Naive thymus-derived CD4-positive, alpha-beta T cell (primary cell): Measurements from ENCODE around the gene SLC25A3. TPM values are rescaled to one million over a fixed set of nuclear protein-coding genes. Genes with fewer than 3 reads are reported as not detected.
"Not testable (repeated sequence)": the region's sequence is repeated elsewhere in the genome, so short reads cannot be mapped to it uniquely, and the experiment has no call there.

Source experiments
- ATAC-seq: fragments of 150-1000 bp; cut with Tn5 transposase; 2 replicates; pipeline ENCODE4 v1.10.0; 2021; ENCODE audit warnings: mild to moderate bottlenecking, moderate library complexity
- CTCF ChIA-PET: fragments of 350-600 bp; sonication (Branson Sonifier 250); formaldehyde crosslinking; loops from one replicate; lab custom pipeline; 2021; ENCODE audit warnings: antibody characterized with exemption; lab: Charles Lee
- POLR2A ChIA-PET: fragments of 350-600 bp; sonication (Branson Sonifier 250); formaldehyde crosslinking; loops from one replicate; lab custom pipeline; 2021; ENCODE audit warnings: antibody characterized with exemption, inconsistent platforms; lab: Charles Lee
- DNase-seq, 9 donors: peaks; one replicate each; pipeline versions ENCODE4 v3.0.0 to v3.0.0-alpha.2; 2020 to 2022; ENCODE audit warnings: mixed read lengths in 1 of 9
- H3K27ac ChIP-seq: one replicate; pipeline ENCODE4 v1.7.0; 2013; ENCODE audit warnings: mild to moderate bottlenecking, low read depth, low read length, moderate library complexity
- H3K27me3 ChIP-seq, 2 donors: one replicate each; pipeline ENCODE4 v1.7.0; 2013; ENCODE audit warnings: low read length in 2 of 2, mild to moderate bottlenecking in 2 of 2, moderate library complexity in 2 of 2; ENCODE audit not compliant: control insufficient read depth in 2 of 2, insufficient read depth in 2 of 2
- H3K36me3 ChIP-seq, 3 experiments: 1 replicate in 2 of 3; 2 replicates in 1 of 3; pipeline ENCODE4 v1.7.0; 2013; ENCODE audit warnings: low read length in 3 of 3, mild to moderate bottlenecking in 3 of 3, moderate library complexity in 1 of 3; ENCODE audit not compliant: insufficient read depth in 3 of 3, control insufficient read depth in 2 of 3
- H3K4me1 ChIP-seq, 2 donors: one replicate each; pipeline ENCODE4 v1.7.0; 2013; ENCODE audit warnings: low read length in 2 of 2, mild to moderate bottlenecking in 2 of 2, moderate library complexity in 1 of 2; ENCODE audit not compliant: control insufficient read depth in 2 of 2, insufficient read depth in 2 of 2
- H3K4me3 ChIP-seq: 2 replicates; pipeline ENCODE4 v1.7.0; 2013; ENCODE audit warnings: mild to moderate bottlenecking, low read length
- H3K9me3 ChIP-seq, 3 experiments: 1 replicate in 2 of 3; 2 replicates in 1 of 3; pipeline ENCODE4 v1.7.0; 2013; ENCODE audit warnings: low read length in 3 of 3; ENCODE audit not compliant: control insufficient read depth in 2 of 3
- H3K27ac Mint-ChIP-seq, 9 donors: one replicate each; pipeline ENCODE4 v1.8.0; 2020 to 2022; ENCODE audit warnings: mixed read lengths in 9 of 9, mild to moderate bottlenecking in 8 of 9, moderate library complexity in 5 of 9, inconsistent platforms in 2 of 9
- H3K27me3 Mint-ChIP-seq, 5 donors: one replicate each; pipeline ENCODE4 v1.8.0; 2021 to 2022; ENCODE audit warnings: mixed read lengths in 5 of 5, mild to moderate bottlenecking in 1 of 5
- H3K36me3 Mint-ChIP-seq, 5 donors: one replicate each; pipeline ENCODE4 v1.8.0; 2020 to 2022; ENCODE audit warnings: mixed read lengths in 5 of 5, mild to moderate bottlenecking in 3 of 5, inconsistent platforms in 1 of 5
- H3K4me1 Mint-ChIP-seq, 7 donors: one replicate each; pipeline ENCODE4 v1.8.0; 2020 to 2022; ENCODE audit warnings: mixed read lengths in 7 of 7, mild to moderate bottlenecking in 3 of 7, inconsistent platforms in 1 of 7
- H3K4me3 Mint-ChIP-seq, 10 donors: one replicate each; pipeline ENCODE4 v1.8.0; 2020 to 2022; ENCODE audit warnings: mild to moderate bottlenecking in 10 of 10, mixed read lengths in 10 of 10, moderate library complexity in 6 of 10, inconsistent platforms in 2 of 10
- H3K9me3 Mint-ChIP-seq, 11 donors: one replicate each; pipeline ENCODE4 v1.8.0; 2020 to 2022; ENCODE audit warnings: mixed read lengths in 11 of 11, mild to moderate bottlenecking in 4 of 11, inconsistent platforms in 1 of 11, moderate library complexity in 1 of 11
- intact Hi-C, 2 donors: fragments of 100-400 bp; cut with micrococcal nuclease; formaldehyde crosslinking; loops; one replicate each; pipeline ENCODE4 v1.15.1; 2023
- polyA plus RNA-seq, 2 donors: library from polyadenylated mRNA; unstranded; fragments of 300-500 nt; fragmentation: Illumina TruSeq; gene quantifications; one replicate each; pipeline ENCODE4 v1.2.3, GENCODE V29; 2021
- total RNA-seq, 6 experiments: library from RNA in 5 of 6; stranded (reverse) in 5 of 6; gene quantifications; 1 replicate in 5 of 6; 2 replicates in 1 of 6; pipeline ENCODE4 v1.2.3 and lab custom pipeline; 2021 to 2026

SLC25A3 gene
- total RNA-seq (100 to 1,000 TPM; 234 to 448 (median 353) TPM), polyA plus RNA-seq (100 to 1,000 TPM; 267 to 314 TPM), total RNA-seq (lab: John Stamatoyannopoulos, UW) (454 reads per million, percentile 97 among the genes with 10 or more reads in this experiment)

GRCh38 chr12:98593351-98594049 is at the start of gene SLC25A3:
Gene SLC25A3 (plus strand): TSS chr12:98593686. CDS start chr12:98593979, 293 bp downstream.
- ChIA-PET CTCF (interaction anchor here (0.8 to 3.0 kb wide), 6 partner anchors 18 to 102 kb away, joined by 3 to 12 read pairs (median 5); no protein-coding TSS in a partner anchor), POLR2A (interaction anchor here (0.5 to 4.5 kb wide), 15 partner anchors 12 to 91 kb away, joined by 3 to 55 read pairs (median 6); partner anchors contain the start of genes IKBIP and TMPO)
- peak within 1 kb of the TSS; percentile 80 for H3K4me3 ChIP-seq
- no peaks in the 10 kb centered on the region for H3K9me3 ChIP-seq
- peak within 1 kb of the TSS; percentile 88 to 99 (median 96) for H3K4me3 Mint-ChIP-seq
- peaks cover 0 to 26% (median 9%) of the 10 kb centered on the region in 5 donors for H3K36me3 Mint-ChIP-seq
- peak within 1 kb of the TSS; percentile 95 for H3K27ac ChIP-seq
- DNase-seq (peak; percentile 79 to 96 (median 92)), ATAC-seq (peak; percentile 98)
- H3K36me3 ChIP-seq, result peaks cover 0 to 28% (median 11%) of the 10 kb centered on the region in 3 experiments
- H3K9me3 Mint-ChIP-seq, result no peaks in the 10 kb centered on the region
- H3K4me1 ChIP-seq, result peaks cover 17 to 22% of the 10 kb centered on the region in 2 donors
- intact Hi-C loops, result loop anchor here (1.0 to 10.0 kb wide), 13 partner anchors 26 to 1687 kb away; partner anchors contain the start of genes ACTR6 (in 2 of the 2), APAF1 (in 2 of the 2), NEDD1 (in 2 of the 2) and TMPO (in 2 of the 2)
- H3K27me3 ChIP-seq, result no peaks in the 10 kb centered on the region
- H3K27ac Mint-ChIP-seq, result peak within 1 kb of the TSS; percentile 98 to 100 (median 99)
- H3K4me1 Mint-ChIP-seq, result peaks cover 20 to 48% (median 36%) of the 10 kb centered on the region in 7 donors
- H3K27me3 Mint-ChIP-seq, result peaks cover 0 to 2% (median 0%) of the 10 kb centered on the region in 5 donors

DNA sequence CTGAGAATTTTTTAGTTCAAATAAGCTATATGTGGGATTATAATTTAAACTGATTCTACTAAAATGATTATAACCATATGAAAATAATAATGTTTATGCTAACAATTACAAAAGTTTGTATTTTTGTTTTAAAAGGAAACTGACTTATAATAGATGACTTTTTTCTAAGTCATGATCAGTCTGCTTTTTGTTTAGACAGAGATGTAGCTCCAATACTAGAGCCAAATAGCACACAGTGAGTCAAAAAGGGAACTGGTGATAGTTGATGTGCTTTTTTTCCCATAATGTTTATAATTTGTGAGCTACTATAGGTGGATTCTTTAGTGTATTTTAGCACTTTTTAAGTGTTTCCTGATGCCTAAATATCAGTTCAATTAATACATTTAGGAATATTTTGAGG is 49.8 kb upstream of the SLC25A3 start:
- Histone ChIP-seq H3K4me1 (no peaks in the 10 kb centered on the region), H3K27ac (no peak overlapping the region), H3K4me3 (no peak overlapping the region), H3K9me3 (no peaks in the 10 kb centered on the region), H3K36me3 (peaks cover 0 to 63% (median 3%) of the 10 kb centered on the region in 3 experiments), H3K27me3 (no peaks in the 10 kb centered on the region)
- Mint-ChIP-seq H3K4me3 (no peak overlapping the region), H3K36me3 (peaks cover 0 to 47% (median 22%) of the 10 kb centered on the region in 5 donors), H3K27ac (no peak overlapping the region), H3K4me1 (peaks cover 0 to 19% (median 12%) of the 10 kb centered on the region in 7 donors), H3K27me3 (no peaks in the 10 kb centered on the region), H3K9me3 (peaks cover 0 to 2% (median 0%) of the 10 kb centered on the region in 11 donors)
- CTCF ChIA-PET, result interaction anchor here (0.8 to 1.5 kb wide), 2 partner anchors 10 to 22 kb away, joined by 3 to 6 read pairs; no protein-coding TSS in a partner anchor
- POLR2A ChIA-PET, result interaction anchor here (1.1 kb wide), 1 partner anchor 24 kb away, joined by 3 read pairs; no protein-coding TSS in a partner anchor
- intact Hi-C loops, result no loop called here
- no peak for DNase-seq
- ATAC-seq, result no peak

- no peaks in the 10 kb centered on the region for H3K4me1 ChIP-seq
- Mint-ChIP-seq H3K36me3 (peaks cover 0 to 53% (median 24%) of the 10 kb centered on the region in 5 donors), H3K27ac (no peak overlapping the region), H3K4me3 (no peak overlapping the region), H3K4me1 (peaks cover 0 to 19% (median 12%) of the 10 kb centered on the region in 7 donors), H3K9me3 (peaks cover 0 to 2% (median 0%) of the 10 kb centered on the region in 11 donors), H3K27me3 (no peaks in the 10 kb centered on the region)
- H3K36me3 ChIP-seq, result peaks cover 0 to 69% (median 3%) of the 10 kb centered on the region in 3 experiments
- CTCF ChIA-PET, result no interaction called here
- no peaks in the 10 kb centered on the region for H3K9me3 ChIP-seq
- POLR2A ChIA-PET, result no interaction called here
- intact Hi-C loops, result no loop called here
- no peak for DNase-seq
- H3K27me3 ChIP-seq, result no peaks in the 10 kb centered on the region
- no peak overlapping the region for H3K4me3 ChIP-seq
- H3K27ac ChIP-seq, result no peak overlapping the region
- ATAC-seq, result no peak
Observed at GRCh38 chr12:98544751-98545150, 48.7 kb upstream of the SLC25A3 start.

- Mint-ChIP-seq H3K9me3 (no peaks in the 10 kb centered on the region), H3K27me3 (no peaks in the 10 kb centered on the region), H3K36me3 (peaks cover 0 to 48% (median 26%) of the 10 kb centered on the region in 5 donors), H3K4me3 (no peak overlapping the region), H3K4me1 (peaks cover 0 to 3% (median 0%) of the 10 kb centered on the region in 7 donors), H3K27ac (peak overlapping the region in 1 of 9 donors; percentile 34)
- ChIA-PET CTCF (interaction anchor here (0.5 to 2.9 kb wide), 3 partner anchors 17 to 73 kb away, joined by 3 to 8 read pairs (median 6); no protein-coding TSS in a partner anchor), POLR2A (no interaction called here)
- ATAC-seq (no peak), DNase-seq (no peak)
- intact Hi-C loops, result no loop called here
- Histone ChIP-seq H3K4me3 (no peak overlapping the region), H3K4me1 (no peaks in the 10 kb centered on the region), H3K36me3 (peaks cover 0 to 48% (median 10%) of the 10 kb centered on the region in 3 experiments), H3K27ac (no peak overlapping the region), H3K27me3 (no peaks in the 10 kb centered on the region), H3K9me3 (no peaks in the 10 kb centered on the region)
Observed at GRCh38 chr12:98549371-98550110, 43.9 kb upstream of the SLC25A3 start.

DNA sequence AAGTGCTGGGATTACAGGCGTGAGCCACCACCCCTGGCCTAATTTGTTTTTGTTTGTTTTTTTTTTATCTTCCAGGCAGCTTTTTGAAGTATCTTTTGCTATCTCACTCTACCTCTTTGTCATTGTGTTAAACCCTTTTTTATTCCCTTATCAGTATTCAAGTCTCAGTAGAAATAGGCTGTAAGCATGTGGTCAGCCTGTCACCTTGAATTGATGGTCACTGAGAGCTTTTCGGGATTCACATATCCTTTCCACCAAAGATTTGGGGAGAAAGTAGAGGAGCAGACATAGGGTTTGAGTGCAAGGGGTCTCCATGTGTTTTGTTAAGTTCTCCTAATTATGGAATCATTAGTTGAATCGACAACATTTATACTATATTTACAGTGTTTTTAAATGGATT is 41.7 kb upstream of the SLC25A3 start:
- intact Hi-C loops, result no loop called here
- no peaks in the 10 kb centered on the region for H3K9me3 Mint-ChIP-seq
- peaks cover 0 to 3% (median 0%) of the 10 kb centered on the region in 7 donors for H3K4me1 Mint-ChIP-seq
- peak overlapping the region in 1 of 9 donors; percentile 57 for H3K27ac Mint-ChIP-seq
- no peaks in the 10 kb centered on the region for H3K27me3 Mint-ChIP-seq
- Histone ChIP-seq H3K27ac (no peak overlapping the region), H3K4me3 (no peak overlapping the region), H3K36me3 (peaks cover 0 to 37% (median 10%) of the 10 kb centered on the region in 3 experiments), H3K9me3 (no peaks in the 10 kb centered on the region), H3K27me3 (no peaks in the 10 kb centered on the region), H3K4me1 (no peaks in the 10 kb centered on the region)
- ATAC-seq (no peak), DNase-seq (no peak)
- peaks cover 0 to 36% (median 26%) of the 10 kb centered on the region in 5 donors for H3K36me3 Mint-ChIP-seq
- ChIA-PET POLR2A (interaction anchor here (0.6 to 1.7 kb wide), 2 partner anchors 36 to 405 kb away, joined by 4 to 5 read pairs; partner anchors contain the start of gene TMPO), CTCF (interaction anchor here (0.7 kb wide), 1 partner anchor 40 kb away, joined by 3 read pairs; no protein-coding TSS in a partner anchor)
- no peak overlapping the region for H3K4me3 Mint-ChIP-seq

DNA sequence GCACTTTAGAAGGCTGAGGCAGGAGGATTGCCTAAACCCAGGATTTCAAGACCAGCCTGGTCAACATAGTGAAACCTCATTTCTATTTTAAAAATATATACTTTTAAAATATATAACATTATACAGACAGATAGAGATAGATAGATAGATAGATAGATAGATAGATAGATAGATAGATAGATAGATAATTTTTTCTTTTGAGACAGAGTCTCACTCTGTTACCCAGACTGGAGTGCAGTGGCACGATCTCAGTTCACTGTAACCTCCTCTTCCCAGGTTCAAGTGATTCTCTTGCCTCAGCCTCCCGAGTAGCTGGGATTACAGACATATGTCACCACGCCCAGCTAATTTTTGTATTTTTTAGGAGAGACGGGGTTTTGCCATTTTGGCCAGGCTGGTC is 35.4 kb upstream of the SLC25A3 start:
- intact Hi-C loops, result not testable (repeated sequence)

More for the DNA sequence above, 35.4 kb upstream of the SLC25A3 start:
- H3K9me3 ChIP-seq, ATAC-seq, H3K4me1 Mint-ChIP-seq, H3K27ac ChIP-seq, H3K36me3 Mint-ChIP-seq, H3K4me3 ChIP-seq, H3K9me3 Mint-ChIP-seq, H3K27me3 ChIP-seq, H3K36me3 ChIP-seq, H3K27me3 Mint-ChIP-seq, DNase-seq, POLR2A ChIA-PET, H3K4me1 ChIP-seq, H3K4me3 Mint-ChIP-seq, H3K27ac Mint-ChIP-seq, CTCF ChIA-PET: not testable (repeated sequence)
